GM21526 (cell line): ENCODE measurements around the gene MOCOS.

ENCODE experiments used
- ATAC-seq: cut with Tn5 transposase; IDR thresholded peaks from one replicate; pipeline ENCODE4 v1.9.1; 2021; ENCODE audit warnings: moderate library complexity; ENCODE audit not compliant: unreplicated experiment, low FRiP score

MOCOS gene

DNA sequence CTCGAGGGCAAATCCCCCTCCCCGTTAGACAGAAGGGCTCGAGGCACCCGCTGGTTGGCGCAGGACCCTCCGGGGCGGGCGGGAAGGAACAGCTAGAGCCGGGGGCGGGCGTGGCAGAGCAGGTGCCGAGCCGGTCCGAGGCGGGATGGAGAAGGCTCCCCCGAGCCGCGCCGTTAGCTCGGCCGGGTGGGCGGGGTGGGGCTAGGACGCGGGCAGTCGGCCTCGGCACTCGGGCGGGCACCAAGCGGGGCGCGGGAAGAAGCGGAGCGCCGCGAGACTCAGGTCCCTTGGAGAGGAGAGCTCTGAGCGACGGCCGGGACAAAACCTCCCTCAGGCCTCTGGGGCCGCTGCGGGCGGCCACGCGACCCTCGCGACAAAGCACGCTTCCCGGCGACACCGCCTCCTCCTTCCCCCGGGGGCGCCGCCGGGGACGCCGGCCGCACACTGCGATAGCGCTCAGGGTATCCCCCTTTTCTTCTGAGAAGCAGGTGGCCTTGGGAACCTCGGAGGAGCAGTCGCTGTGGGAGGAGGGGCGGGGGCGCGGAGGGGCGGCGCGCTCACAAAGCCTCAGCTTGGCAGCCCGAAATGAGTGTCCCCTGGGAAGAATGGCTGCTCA, 110.9 kb downstream of the MOCOS start:
- ATAC-seq: no peak

DNA sequence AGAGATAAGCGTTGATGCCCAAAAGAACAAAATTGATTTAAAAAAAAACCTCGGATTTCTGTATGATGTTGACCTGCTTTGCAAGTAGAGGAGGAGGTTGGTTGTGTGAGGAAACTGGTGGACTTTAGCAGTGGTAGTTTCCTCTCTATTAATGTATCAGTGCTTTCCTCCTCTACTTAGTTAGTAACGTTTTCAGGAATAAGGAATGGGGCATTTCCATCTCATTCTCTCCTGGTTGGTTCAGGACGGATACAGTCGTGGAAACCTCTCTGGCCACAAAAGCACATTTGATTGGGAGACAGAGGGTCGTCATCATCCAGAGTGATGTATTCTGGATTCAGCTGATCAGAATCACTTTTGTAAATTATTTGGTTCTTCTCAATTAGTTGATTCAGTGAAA, 111.7 kb downstream of the MOCOS start:
- no peak for ATAC-seq

DNA sequence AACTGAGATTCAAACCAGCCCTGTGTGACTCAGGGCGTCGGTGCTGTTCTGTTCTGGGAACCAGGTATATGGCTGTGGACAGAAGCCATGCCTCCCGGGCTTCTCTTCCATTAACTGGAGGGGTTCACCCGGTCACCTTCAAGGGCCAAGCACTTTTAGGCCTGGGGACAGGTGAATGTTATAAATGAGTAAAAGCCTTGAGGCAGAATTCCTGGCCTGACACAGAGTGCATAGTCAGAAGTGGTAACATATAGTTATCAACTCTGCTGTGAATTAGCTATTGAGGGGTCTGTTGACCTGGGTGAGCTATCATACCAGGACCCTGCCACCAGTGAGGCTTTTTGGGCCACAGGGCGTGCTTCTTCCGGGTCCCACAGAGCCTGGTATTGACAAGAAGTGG, 112.9 kb downstream of the MOCOS start:
- ATAC-seq: no peak

DNA sequence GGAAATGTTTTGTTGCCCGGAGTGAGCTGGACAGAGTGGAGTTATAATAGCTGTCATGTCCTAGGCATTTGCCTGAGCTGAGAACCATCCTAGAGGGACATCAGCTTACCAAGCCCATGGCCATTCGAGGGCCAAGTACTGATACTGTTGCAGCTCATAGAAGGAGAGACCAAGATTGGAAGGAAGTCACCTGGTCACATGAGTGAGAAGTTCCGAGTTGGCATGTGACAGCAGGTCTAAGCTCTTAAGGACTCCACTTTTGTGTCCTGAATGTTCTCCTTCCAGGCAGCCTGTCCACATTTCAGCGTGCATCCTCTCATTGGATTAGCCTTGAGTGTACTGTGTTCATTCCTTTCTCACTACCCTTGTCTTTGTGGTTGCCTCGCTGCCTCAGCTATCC, 114.6 kb downstream of the MOCOS start:
- ATAC-seq: no peak

DNA sequence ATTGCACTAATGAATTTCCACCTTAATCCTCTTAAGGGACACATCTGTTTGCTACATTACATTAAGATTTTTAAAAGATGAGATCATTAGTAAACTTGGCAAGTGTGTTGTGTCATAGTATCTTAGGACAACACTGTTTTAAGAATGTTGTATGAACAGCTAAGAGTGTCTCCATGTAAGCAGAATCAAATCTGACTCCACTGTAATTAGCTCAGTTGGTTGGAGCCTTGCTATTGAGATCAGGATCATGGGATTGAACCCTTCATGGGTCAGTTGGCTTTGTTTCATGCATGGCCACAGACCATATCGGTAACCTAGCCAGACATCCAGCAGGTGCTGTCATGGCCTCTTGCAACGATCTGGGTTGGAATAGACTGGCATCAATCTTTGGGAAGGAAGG, 115.4 kb downstream of the MOCOS start:
- ATAC-seq: no peak

DNA sequence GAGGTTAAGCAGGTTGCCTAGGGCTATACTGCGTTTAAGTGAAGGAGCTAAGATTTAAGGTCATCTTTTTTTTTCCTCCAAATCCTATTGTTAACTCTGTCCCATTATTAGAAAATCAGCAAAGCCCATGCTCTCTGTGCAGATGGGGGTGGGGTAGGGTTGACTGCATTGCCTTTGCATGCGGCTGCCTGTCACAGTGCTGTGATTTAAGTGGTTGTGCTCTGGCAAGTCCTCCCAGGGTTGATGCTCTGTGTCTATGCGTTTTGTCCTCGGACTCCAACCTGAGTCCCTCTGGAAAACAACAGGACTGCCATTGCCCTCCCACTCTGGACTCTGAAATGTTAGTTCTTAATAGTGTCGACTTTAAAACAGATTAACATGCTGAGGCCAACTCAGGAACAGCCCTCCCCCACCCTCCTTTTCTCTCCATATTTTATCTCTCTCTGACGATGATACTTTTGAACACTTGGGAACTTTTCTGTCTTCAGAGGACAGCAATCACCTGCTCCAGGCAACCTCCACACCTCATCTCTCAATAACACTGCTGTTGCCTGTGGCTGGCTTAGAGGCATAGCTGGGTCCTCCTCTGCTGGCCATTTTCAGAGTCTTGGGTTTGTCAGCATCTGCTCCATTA, 116.0 kb downstream of the MOCOS start:
- no peak for ATAC-seq

DNA sequence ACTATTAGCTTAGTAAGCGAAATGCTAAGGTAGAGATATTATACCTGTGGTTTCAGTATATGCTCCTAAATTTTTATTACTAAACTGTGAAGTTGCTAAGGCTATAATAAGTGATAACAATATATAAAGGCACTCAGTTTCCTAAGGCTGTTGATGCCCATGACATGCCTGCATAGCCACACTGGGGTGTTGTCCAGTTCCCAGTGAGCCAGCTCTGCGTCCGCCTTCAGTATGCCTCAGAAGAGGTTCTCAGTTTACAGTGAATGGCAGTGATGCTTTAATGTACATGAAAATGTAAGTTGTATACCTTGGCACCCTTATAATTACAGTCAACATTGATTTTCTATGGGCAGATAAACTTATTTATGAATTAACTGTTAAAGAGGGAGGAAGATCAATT, 117.4 kb downstream of the MOCOS start:
- no peak for ATAC-seq

DNA sequence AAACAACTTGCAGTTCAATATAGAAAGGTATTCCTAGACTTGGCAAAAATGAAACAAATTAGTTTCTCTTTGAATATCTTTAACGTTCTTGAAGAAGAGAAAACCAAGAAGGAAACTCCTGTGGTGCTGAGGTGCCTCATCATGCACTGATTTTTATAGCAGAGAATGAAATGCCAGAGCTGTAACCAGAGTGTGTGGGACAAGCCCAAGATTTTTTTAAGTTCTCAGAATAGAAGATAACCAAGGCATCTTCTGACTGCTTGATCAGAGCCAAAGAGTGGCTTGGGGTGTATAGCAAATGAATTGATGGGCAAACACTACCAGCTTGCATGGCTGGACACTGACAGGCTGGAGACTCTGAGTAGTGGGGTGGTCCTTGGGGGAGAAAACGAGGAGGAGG, 118.1 kb downstream of the MOCOS start:
- no peak for ATAC-seq

DNA sequence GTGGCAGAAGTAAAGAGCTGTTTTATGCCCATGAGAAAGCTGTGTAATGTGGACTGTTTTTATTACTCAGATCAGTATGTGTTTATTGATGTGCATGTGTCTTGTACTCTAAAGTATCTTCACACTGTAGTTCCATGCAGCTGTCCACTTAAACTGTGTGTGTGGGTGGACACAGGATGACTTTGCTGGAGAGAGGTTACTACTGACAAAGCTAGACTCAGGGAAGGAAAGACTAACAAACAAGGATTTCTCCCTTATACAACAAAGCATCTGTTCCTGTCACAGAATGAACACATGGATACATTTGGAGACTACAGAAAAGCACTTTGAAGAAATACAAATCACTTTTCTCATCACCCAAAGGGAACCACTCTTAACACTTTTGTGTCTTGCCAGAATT, 120.2 kb downstream of the MOCOS start:
- ATAC-seq: no peak

DNA sequence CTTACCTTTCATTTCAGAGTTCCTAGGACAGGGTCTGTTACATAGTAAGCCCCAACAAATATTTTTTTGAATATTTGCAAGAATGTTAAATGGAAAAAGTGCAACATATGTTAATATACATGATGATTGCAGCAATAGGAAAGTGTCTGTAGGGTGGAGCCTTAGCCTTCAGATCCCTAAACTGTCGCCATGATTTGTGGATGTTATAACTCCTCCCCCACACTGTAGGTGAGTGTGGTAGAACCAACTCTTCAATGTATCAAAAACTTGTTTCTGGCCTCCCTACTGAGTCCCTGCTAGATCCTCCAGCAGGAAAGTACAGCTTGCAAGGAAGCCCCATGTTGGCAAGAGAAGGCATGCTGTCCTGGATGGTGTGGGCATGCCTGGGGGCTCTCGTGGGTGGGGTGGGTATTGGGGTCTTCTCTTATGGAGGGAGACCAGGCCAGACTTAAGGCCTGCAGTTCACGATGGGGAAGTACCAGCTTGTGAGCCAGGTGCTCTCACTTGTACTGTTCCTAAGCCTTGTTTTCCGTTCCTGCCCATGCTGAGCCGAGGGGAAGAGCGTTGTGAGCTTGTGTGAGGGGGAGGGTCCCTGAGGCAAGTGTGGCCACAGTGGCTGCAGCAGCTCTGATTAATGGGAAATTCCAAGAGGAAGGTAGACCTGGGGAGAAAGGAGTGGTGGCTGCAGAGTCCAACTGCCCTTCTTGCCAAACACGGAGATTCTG, 121.6 kb downstream of the MOCOS start:
- ATAC-seq: no peak

DNA sequence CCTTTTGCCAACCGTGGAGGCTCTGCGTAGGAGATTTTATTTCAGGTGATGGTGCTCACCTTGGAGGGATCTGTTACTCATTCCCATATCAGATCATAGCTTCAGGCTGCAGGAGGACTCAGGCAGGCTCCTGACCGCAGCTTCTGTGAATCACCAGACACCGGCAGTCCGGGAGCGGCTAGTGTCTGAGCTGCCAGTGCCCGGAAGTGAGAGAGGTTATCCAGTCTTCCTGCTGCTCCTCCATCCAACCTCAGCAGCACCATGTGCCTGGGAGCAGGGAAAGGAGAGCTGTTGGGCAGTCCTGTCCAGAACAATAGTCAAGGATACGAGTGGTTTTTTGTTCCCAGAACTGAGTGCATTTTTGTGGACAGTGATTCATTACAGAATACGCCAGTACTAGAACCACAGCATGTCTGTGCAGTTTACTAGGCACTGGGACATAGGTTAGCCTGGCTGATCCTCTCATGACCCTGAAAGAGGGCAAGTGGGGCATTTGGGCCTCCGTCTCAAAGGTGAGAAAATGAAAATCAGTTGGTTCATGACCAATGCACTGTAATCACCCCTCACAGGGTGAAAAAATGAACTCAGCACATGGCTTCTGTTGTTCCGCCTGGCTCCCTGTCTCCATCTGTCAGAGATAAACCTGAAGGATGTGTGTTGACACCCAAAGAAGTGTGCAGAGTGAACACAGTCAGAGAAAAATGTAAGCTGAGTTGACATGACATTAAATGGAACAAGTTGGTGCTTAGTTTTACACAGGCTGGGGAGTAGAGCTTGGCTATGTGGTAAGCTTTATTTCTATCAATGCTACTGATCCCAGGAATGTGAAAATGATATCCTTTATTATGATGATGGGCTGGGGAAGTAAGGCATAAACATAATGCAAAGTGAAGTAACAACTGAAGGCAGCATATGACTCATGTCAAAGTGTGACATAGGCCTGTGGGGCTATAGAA, 122.4 kb downstream of the MOCOS start:
- ATAC-seq: no peak

DNA sequence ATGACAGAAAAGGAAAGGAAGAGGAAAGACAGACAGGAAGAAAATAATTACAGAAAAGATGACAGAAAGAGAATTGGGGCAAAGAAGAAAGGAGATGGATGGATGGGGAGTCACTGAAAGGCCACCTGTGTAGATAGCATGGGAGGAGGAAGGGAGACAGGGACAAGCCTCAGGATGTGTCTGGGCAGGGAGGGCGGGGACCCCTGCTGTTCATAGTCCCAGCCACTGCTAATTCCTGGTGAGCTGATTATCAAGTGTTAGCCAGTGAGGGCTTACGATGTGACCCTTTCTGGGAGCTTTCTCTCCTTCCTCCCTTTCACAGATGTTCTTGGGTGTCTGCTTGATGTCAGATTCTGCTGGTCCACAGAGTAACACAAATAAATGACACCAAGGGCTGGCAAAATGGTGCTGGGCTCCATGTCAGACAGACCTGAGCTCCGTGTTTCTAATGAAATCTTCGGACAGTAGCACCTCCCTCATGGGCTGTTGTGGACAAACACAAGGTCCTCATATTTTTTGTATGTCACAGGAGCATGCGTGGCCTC, 123.8 kb downstream of the MOCOS start:
- ATAC-seq: no peak

DNA sequence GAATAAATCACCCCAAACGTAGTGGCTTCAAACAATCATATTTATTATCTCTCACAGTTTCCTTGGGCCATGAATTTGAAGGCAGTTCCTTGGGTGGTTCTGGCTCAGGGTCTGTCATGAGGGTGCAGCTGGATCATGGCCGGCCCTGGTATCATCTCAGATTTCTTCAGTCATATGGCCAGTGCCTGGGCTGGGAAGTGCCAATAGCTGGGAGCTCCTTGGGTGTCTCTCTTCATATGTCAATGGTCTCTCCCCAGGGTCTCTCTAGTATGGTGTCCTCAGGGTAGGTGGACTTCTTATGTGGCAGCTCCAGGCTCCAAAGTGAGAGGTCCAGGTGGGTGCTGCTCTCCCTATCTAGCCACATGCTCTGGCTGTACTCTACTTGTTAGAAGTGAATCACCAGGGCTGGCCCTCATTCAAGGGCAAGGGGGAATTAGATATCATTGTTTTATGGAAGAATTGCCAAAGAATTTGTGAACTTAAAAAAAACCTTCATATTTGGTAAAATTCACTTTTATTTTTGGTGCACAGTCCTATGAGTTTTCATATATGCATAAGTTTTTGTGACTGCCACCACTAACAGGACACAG, 125.6 kb downstream of the MOCOS start:
- no peak for ATAC-seq

DNA sequence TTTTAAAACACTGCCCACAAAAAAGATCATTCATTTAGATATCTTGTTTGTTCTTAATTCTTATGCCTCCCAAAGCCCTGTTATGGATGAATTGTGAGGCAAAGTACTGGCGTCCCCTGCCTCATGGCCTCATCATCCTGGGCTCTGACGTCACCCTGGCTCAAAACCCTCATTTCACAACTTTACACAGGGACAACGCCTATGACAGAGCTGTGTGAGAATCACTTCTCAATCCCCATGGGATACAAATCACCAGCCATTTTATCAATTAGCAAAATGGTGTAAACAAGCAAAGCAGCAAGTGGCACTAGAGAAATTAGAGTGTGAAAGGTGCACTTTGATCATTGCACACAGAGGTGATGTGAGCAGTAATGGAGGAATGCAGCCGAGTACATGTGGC, 126.8 kb downstream of the MOCOS start:
- ATAC-seq: no peak

DNA sequence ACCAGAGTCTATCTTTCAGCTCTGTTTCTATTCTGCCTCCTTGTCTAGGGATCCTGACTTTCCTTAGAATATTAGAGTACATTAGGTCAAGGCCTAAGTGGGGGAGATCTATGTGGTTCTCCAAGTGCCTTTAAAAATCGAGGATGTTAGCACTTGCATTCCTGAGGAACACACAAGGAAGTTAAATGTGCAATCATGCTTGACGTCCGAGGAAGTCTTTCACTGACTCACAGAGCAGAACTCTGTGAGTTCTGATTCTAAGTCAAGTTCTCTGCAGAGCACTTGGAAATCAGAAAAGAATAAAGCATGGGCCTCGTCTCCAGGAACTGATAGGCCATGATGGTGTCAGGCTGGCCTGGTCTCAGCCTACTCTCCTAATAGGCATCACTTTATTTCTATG, 127.5 kb downstream of the MOCOS start:
- no peak for ATAC-seq

DNA sequence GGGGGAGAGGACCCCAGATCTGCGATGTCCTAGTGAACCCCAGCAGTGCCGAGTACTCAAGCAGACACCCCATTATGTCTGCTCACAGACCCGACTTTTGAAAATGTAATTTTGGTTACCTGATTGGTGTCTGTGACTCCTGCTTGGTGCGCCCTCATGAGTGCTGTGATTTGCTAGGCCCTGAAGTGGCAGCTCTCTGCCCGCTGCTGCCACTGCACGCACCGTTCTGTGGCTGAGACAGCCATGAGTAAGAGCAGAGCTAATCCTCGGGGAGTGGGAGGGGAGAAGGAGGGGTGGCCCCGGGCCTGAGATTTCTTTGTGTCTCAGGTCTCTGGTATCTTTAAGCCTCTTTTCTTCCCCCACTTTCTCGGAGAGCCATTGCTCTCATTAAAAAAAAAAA, 128.4 kb downstream of the MOCOS start:
- ATAC-seq: no peak

DNA sequence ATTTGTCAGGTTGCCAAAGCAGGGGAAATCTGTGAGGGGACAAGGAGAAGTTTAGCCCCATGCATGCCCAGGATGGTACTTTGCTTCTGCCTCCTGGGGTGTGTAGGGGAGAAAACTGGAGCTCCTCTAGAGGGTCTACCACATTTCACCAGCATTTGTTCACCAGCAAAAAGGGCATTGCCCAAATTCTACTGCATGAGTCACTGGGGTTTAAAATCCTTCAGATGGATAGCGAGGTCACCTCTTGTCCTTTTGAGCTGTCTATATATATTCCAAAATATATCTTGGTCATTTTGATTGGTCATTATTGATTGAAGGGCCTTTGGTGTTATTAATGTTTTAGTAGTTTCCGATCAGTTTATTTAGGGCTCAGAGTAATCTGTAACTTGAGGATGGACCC, 128.9 kb downstream of the MOCOS start:
- ATAC-seq: no peak
